GM12878 (cell line): ENCODE results near the gene METRN. TPM values are rescaled to one million over a fixed set of nuclear protein-coding genes. Genes with fewer than 3 reads are reported as not detected.
A peak's percentile ranks its signal among the peaks of the same experiment; 100 is the strongest.

Experiments
- BCL11A ChIP-seq: IDR thresholded peaks from 2 replicates; pipeline ENCODE4 v1.6.1; 2011; ENCODE audit warnings: low read depth, low read length
- BCLAF1 ChIP-seq: fragments of 450-650 bp; IDR thresholded peaks from 2 replicates; pipeline ENCODE4 v1.6.1; 2017; ENCODE audit warnings: antibody characterized with exemption, mild to moderate bottlenecking, moderate library complexity
- HCFC1 ChIP-seq: fragments of 150-350 bp; IDR thresholded peaks from 2 replicates; pipeline ENCODE4 v1.6.1; 2014; ENCODE audit warnings: low read length
- HDAC6 ChIP-seq: fragments of 200-600 bp; sonication (generic); IDR thresholded peaks from one replicate; pipeline ENCODE4 v1.8.0; 2017; ENCODE audit warnings: antibody characterized with exemption; ENCODE audit not compliant: unreplicated experiment
- LARP7 ChIP-seq: fragments of 450-650 bp; IDR thresholded peaks from 2 replicates; pipeline ENCODE4 v1.6.1; 2017; ENCODE audit warnings: mild to moderate bottlenecking
- MTA3 ChIP-seq: IDR thresholded peaks from 2 replicates; pipeline ENCODE4 v1.6.1; 2012; ENCODE audit warnings: low read length, inconsistent platforms, borderline replicate concordance
- NFIC ChIP-seq: IDR thresholded peaks from 2 replicates; pipeline ENCODE4 v1.6.1; 2012; ENCODE audit warnings: low read depth, mild to moderate bottlenecking, inconsistent platforms, low read length, moderate library complexity
- PKNOX1 ChIP-seq: fragments of 450-650 bp; IDR thresholded peaks from 2 replicates; pipeline ENCODE4 v1.6.1; 2016; ENCODE audit warnings: mild to moderate bottlenecking
- STAT3 ChIP-seq: IDR thresholded peaks from 2 replicates; pipeline ENCODE4 v1.6.1; 2011; ENCODE audit warnings: low read depth, low read length, improper control_type of control experiment
- SUZ12 ChIP-seq: fragments of 200-600 bp; sonication (generic); IDR thresholded peaks from one replicate; pipeline ENCODE4 v1.6.1; 2018; ENCODE audit warnings: antibody characterized with exemption, mild to moderate bottlenecking; ENCODE audit not compliant: unreplicated experiment
- ZNF687 ChIP-seq: fragments of 450-650 bp; IDR thresholded peaks from 2 replicates; pipeline ENCODE4 v1.6.1; 2017; ENCODE audit warnings: mild to moderate bottlenecking, moderate library complexity
- polyA plus RNA-seq, 11 experiments: library from polyadenylated mRNA; depleted of rRNA in 4 of 11; unstranded in 6 of 11; stranded (reverse) in 5 of 11; fragments of >200 nt; fragmentation: Nextera tagmentation in 4 of 11; fragmentation: Illumina TruSeq in 1 of 11; extraction: Ambion mirVana in 4 of 11; extraction: Trizol in 1 of 11; gene quantifications; 1 replicate in 1 of 11; 2 replicates in 10 of 11; pipeline versions ENCODE4 v1.2.1 to v1.2.3, GENCODE V29; 2011 to 2016; ENCODE audit warnings: inconsistent platforms in 2 of 11, missing spikeins in 2 of 11, low read depth in 1 of 11
- total RNA-seq, 4 experiments: library from RNA; depleted of rRNA in 3 of 4; stranded (reverse); fragments of >200 nt in 3 of 4; fragmentation: Illumina TruSeq in 1 of 4; extraction: Trizol in 1 of 4; gene quantifications; 2 replicates each; pipeline versions ENCODE4 v1.2.1 to v1.2.3, GENCODE V29; 2013 to 2021
- TF ChIP-seq, protein P1 (sequence below): fragments of 450-650 bp; formaldehyde crosslinking; IDR thresholded peaks from 2 replicates; pipeline ENCODE4 v1.5.0; 2022; ENCODE audit warnings: mild to moderate bottlenecking, missing genetic modification characterization
- TF ChIP-seq, protein P2 (sequence below): fragments of 450-650 bp; IDR thresholded peaks from 2 replicates; pipeline ENCODE4 v1.6.1; 2017; ENCODE audit warnings: borderline replicate concordance

The METRN gene
- total and polyA plus RNA-seq, 10 of the 15 experiments (the other 5 are each of a cell fraction or from before 2014, with no cell fraction given): 0.11 to 12.8 (median 1.1) TPM; not detected in 1

GRCh38 chr16:684071-684794, 30.7 kb upstream of the METRN start, which contains the start of gene JMJD8 (continued):
- TF ChIP-seq HDAC6: peak; percentile 58
- no peak for TF ChIP-seq STAT3
- no peak for TF ChIP-seq MTA3
- TF ChIP-seq NFIC: no peak
- TF ChIP-seq SUZ12: no peak
- no peak for TF ChIP-seq BCL11A
- TF ChIP-seq, protein P1, sequence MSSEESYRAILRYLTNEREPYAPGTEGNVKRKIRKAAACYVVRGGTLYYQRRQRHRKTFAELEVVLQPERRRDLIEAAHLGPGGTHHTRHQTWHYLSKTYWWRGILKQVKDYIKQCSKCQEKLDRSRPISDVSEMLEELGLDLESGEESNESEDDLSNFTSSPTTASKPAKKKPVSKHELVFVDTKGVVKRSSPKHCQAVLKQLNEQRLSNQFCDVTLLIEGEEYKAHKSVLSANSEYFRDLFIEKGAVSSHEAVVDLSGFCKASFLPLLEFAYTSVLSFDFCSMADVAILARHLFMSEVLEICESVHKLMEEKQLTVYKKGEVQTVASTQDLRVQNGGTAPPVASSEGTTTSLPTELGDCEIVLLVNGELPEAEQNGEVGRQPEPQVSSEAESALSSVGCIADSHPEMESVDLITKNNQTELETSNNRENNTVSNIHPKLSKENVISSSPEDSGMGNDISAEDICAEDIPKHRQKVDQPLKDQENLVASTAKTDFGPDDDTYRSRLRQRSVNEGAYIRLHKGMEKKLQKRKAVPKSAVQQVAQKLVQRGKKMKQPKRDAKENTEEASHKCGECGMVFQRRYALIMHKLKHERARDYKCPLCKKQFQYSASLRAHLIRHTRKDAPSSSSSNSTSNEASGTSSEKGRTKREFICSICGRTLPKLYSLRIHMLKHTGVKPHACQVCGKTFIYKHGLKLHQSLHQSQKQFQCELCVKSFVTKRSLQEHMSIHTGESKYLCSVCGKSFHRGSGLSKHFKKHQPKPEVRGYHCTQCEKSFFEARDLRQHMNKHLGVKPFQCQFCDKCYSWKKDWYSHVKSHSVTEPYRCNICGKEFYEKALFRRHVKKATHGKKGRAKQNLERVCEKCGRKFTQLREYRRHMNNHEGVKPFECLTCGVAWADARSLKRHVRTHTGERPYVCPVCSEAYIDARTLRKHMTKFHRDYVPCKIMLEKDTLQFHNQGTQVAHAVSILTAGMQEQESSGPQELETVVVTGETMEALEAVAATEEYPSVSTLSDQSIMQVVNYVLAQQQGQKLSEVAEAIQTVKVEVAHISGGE (CRISPR knock-in tag): no peak
- TF ChIP-seq, protein P2, sequence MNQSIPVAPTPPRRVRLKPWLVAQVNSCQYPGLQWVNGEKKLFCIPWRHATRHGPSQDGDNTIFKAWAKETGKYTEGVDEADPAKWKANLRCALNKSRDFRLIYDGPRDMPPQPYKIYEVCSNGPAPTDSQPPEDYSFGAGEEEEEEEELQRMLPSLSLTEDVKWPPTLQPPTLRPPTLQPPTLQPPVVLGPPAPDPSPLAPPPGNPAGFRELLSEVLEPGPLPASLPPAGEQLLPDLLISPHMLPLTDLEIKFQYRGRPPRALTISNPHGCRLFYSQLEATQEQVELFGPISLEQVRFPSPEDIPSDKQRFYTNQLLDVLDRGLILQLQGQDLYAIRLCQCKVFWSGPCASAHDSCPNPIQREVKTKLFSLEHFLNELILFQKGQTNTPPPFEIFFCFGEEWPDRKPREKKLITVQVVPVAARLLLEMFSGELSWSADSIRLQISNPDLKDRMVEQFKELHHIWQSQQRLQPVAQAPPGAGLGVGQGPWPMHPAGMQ: no peak
- TF ChIP-seq HCFC1: peak; percentile 72
- no peak for TF ChIP-seq BCLAF1
- peak; percentile 62; the same call in 1 of the 2 replicates for TF ChIP-seq ZNF687
- TF ChIP-seq PKNOX1: peak; percentile 64; the same call in 1 of the 2 replicates
- TF ChIP-seq LARP7: no peak; the same call in 1 of the 2 replicates
